ENCODE results near the gene IDH3G.
"Not testable (repeated sequence)": the region's sequence is repeated elsewhere in the genome, so short reads cannot be mapped to it uniquely, and the experiment has no call there.

Gene IDH3G

GRCh38 chrX:153821066-153821465 is 26.9 kb upstream of the IDH3G start:
- no peak for DNase-seq (ENCODE audit: low read depth)
- no peak for TF ChIP-seq CTCF (IDR thresholded peaks at IDR 0.05; ENCODE audit: low read length, missing control alignments)
- H3K4me3 ChIP-seq (replicated peaks; ENCODE audit: low read depth, low read length): no peak overlapping the region

GRCh38 chrX:153820601-153821000 is 26.4 kb upstream of the IDH3G start:
- no peak for TF ChIP-seq CTCF (IDR thresholded peaks at IDR 0.05; ENCODE audit: low read length, missing control alignments)
- DNase-seq (ENCODE audit: low read depth): no peak

GRCh38 chrX:153819384-153820040 is 25.3 kb upstream of the IDH3G start:
- peak overlapping the region; percentile 29 for H3K4me3 ChIP-seq (replicated peaks; ENCODE audit: low read depth, low read length)
- DNase-seq (ENCODE audit: low read depth): no peak
- TF ChIP-seq CTCF (IDR thresholded peaks at IDR 0.05; ENCODE audit: low read length, missing control alignments): no peak

More at GRCh38 chrX:153820601-153821000, 26.4 kb upstream of the IDH3G start:
- H3K4me3 ChIP-seq (replicated peaks; ENCODE audit: low read depth, low read length): no peak overlapping the region

- H3K4me3 ChIP-seq (replicated peaks; ENCODE audit: low read depth, low read length): peak overlapping the region; percentile 29
- no peak for DNase-seq (ENCODE audit: low read depth)
- no peak for TF ChIP-seq CTCF (IDR thresholded peaks at IDR 0.05; ENCODE audit: low read length, missing control alignments)
Measured at GRCh38 chrX:153818571-153819383, 24.6 kb upstream of the IDH3G start.

- H3K4me3 ChIP-seq (replicated peaks; ENCODE audit: low read depth, low read length); DNase-seq (ENCODE audit: low read depth): not testable (repeated sequence)
Measured at GRCh38 chrX:153818064-153818463, 23.9 kb upstream of the IDH3G start.

DNA sequence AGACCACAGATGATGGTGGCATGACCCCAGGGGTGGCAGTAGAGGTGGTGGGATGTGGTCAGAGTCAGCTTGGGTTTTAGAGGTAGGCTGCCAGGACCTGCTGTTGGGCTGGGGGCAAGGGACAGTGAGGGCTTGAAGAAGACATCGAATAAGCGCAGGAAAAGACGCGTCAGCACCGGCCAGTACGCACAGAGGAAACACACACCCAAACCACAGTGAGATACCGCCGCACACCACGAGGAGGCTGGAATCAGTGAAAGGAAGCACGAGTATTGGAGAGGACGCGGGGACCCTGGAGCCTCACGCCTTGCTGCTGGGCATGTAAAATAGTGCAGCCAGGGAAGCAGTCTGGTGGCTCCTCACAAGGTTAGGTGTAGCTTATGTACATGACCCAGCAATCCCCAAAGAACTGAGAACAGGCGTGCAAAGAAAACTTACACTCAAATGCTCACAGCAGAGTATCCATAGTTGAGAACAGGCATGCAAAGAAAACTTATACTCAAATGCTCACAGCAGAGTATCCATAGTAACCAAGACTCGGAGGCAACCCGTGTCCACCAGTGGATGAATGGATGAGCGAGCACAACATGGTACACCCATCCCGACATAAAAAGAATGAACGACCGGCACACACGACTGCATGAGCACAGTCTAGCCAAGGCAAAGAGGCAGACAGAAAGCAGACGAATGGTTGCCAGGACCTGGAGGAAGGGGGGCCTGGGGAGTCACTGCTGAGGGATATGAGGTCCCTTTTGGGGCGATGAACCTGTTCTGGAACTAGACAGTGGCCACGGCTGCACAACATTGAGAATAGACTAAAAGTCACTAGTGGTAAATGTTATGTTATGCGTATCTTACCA is 22.9 kb upstream of the IDH3G start:
- TF ChIP-seq CTCF (IDR thresholded peaks at IDR 0.05; ENCODE audit: low read length, missing control alignments): no peak
- no peak for DNase-seq (ENCODE audit: low read depth)
- no peak overlapping the region for H3K4me3 ChIP-seq (replicated peaks; ENCODE audit: low read depth, low read length)
